SK-N-SH (cell line): ENCODE results near the gene RANBP2.

Source experiments
- CTCF ChIP-seq: fragments of 200-600 bp; sonication (generic); IDR thresholded peaks from 2 replicates; pipeline ENCODE4 v1.6.1; 2017; ENCODE audit warnings: antibody characterized with exemption, mild to moderate bottlenecking, moderate library complexity
- ELF1 ChIP-seq: IDR thresholded peaks from 2 replicates; pipeline ENCODE4 v1.4.0; 2012
- EP300 ChIP-seq, 2 experiments: IDR thresholded peaks; 2 replicates each; pipeline versions ENCODE4 v1.4.0 to v1.6.1; 2012; ENCODE audit warnings: borderline replicate concordance in 1 of 2, low read depth in 1 of 2, low read length in 1 of 2
- EZH2phosphoT487 ChIP-seq: fragments of 200-600 bp; sonication (generic); IDR thresholded peaks from 2 replicates; pipeline ENCODE4 v1.6.1; 2017; ENCODE audit warnings: low read depth, mixed run types, mild to moderate bottlenecking, antibody characterized with exemption, moderate library complexity, borderline replicate concordance
- FOXJ3 ChIP-seq: sonication (generic); formaldehyde crosslinking; IDR thresholded peaks from 2 replicates; pipeline ENCODE4 v1.5.1; 2020; ENCODE audit warnings: mild to moderate bottlenecking, missing genetic modification reagents
- POLR2AphosphoS5 ChIP-seq: IDR thresholded peaks from 2 replicates; pipeline ENCODE4 v1.6.1; 2012; ENCODE audit warnings: low read depth, low read length
- RAD21 ChIP-seq: IDR thresholded peaks from 2 replicates; pipeline ENCODE4 v1.6.1; 2012; ENCODE audit warnings: mild to moderate bottlenecking, low read length
- TAF1 ChIP-seq: IDR thresholded peaks from 2 replicates; pipeline ENCODE4 v1.6.1; 2012; ENCODE audit warnings: low read depth, mild to moderate bottlenecking, low read length, moderate library complexity, borderline replicate concordance
- TCF12 ChIP-seq: IDR thresholded peaks from 2 replicates; pipeline ENCODE4 v1.4.0; 2012
- ZBTB33 ChIP-seq: IDR thresholded peaks from 2 replicates; pipeline ENCODE4 v1.4.0; 2012; ENCODE audit warnings: low read depth, borderline replicate concordance

- TF ChIP-seq ZBTB33, result no peak
- TF ChIP-seq EZH2phosphoT487, result no peak
- TF ChIP-seq FOXJ3 (CRISPR knock-in tag), result no peak
- TF ChIP-seq CTCF, result no peak
- no peak for TF ChIP-seq RAD21
- no peak for TF ChIP-seq POLR2AphosphoS5
- TF ChIP-seq ELF1, result no peak
- TF ChIP-seq EP300 (IDR thresholded peaks at IDR 0.05; ENCODE audit: borderline replicate concordance in 1 of 2, low read depth in 1 of 2, low read length in 1 of 2), result no peak
- TF ChIP-seq TCF12, result no peak
- TF ChIP-seq TAF1, result no peak
Observed at GRCh38 chr2:108778857-108779256, 59.6 kb downstream of the RANBP2 start.
